ENCODE data around the gene OR10P1.

DNA sequence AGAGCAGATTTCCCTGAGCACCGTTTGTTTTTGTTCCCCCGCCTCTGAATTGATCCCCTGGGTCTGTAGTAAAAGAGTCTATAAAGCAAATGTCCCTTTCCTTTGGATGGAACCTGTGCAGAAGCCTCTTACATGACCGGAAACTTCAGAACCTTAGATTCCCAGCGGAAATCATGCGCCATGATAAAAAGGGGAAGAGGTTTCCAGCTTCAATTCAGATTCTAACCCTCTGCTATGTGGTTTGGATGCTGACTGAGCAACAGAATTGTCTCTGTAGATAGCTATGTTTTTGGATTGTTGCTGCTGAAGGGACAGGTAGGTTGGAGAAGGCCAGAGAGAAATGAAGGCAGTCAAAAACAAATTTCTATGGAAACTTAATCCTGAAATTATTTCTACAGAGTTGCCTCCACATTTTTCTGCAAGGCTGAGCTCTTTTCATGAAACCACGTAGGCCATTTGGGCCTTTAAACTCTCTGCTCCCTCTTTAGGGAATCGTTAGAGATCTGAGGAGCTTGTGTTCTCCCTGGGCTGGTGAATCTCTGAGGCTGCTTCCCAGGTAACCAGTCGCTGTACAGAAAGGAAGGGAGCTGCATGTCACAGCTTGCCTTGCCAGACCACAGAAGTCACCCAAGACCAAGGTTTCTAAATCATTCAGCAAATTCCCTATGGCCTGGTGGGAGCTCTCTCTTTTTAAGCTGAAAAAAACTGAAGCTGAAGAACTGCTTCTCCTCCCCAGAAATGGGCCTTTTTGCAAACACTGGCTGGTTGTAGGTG, 28.7 kb upstream of the OR10P1 start:
- TF ChIP-seq, protein P1, sequence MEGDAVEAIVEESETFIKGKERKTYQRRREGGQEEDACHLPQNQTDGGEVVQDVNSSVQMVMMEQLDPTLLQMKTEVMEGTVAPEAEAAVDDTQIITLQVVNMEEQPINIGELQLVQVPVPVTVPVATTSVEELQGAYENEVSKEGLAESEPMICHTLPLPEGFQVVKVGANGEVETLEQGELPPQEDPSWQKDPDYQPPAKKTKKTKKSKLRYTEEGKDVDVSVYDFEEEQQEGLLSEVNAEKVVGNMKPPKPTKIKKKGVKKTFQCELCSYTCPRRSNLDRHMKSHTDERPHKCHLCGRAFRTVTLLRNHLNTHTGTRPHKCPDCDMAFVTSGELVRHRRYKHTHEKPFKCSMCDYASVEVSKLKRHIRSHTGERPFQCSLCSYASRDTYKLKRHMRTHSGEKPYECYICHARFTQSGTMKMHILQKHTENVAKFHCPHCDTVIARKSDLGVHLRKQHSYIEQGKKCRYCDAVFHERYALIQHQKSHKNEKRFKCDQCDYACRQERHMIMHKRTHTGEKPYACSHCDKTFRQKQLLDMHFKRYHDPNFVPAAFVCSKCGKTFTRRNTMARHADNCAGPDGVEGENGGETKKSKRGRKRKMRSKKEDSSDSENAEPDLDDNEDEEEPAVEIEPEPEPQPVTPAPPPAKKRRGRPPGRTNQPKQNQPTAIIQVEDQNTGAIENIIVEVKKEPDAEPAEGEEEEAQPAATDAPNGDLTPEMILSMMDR (IDR thresholded peaks at IDR 0.05): no peak
- no peak for TF ChIP-seq POLR2A (IDR thresholded peaks at IDR 0.05)
